D341Med (cell line): ENCODE results near the gene ATR.
"Not testable (repeated sequence)": the region's sequence is repeated elsewhere in the genome, so short reads cannot be mapped to it uniquely, and the experiment has no call there.

Source experiments
- DNase-seq: peaks from one replicate; pipeline ENCODE4 v3.0.0; 2012; ENCODE audit warnings: low spot score

The ATR gene

GRCh38 chr3:142578329-142579223 lies at the start of gene ATR:
TSS of gene ATR (minus strand) at chr3:142578733. CDS start at chr3:142578704, 29 bp downstream.
- peak; percentile 96 for DNase-seq

GRCh38 chr3:142626971-142627370 lies 48.4 kb upstream of the ATR start:
- DNase-seq = no peak

GRCh38 chr3:142625153-142625440 lies 46.6 kb upstream of the ATR start:
- DNase-seq = no peak

GRCh38 chr3:142624341-142625152 lies 46.0 kb upstream of the ATR start:
- DNase-seq = no peak

- DNase-seq = no peak
These were observed 44.7 kb upstream of the ATR start for GRCh38 chr3:142623194-142623593.

GRCh38 chr3:142622405-142622804 lies 43.9 kb upstream of the ATR start:
- no peak for DNase-seq

- no peak for DNase-seq
These were observed 40.5 kb upstream of the ATR start for GRCh38 chr3:142618917-142619461.

GRCh38 chr3:142615171-142615570 lies 36.6 kb upstream of the ATR start:
- no peak for DNase-seq

- DNase-seq = no peak
These were observed 35.6 kb upstream of the ATR start for GRCh38 chr3:142614059-142614626.

GRCh38 chr3:142613491-142613890 lies 35.0 kb upstream of the ATR start:
- no peak for DNase-seq

GRCh38 chr3:142611206-142611605 lies 32.7 kb upstream of the ATR start:
- DNase-seq = no peak

- DNase-seq = no peak
These were observed 30.6 kb upstream of the ATR start for GRCh38 chr3:142609136-142609535.

GRCh38 chr3:142608631-142609030 lies 30.1 kb upstream of the ATR start:
- DNase-seq = no peak

- DNase-seq = no peak
These were observed 26.4 kb upstream of the ATR start for GRCh38 chr3:142604940-142605339.

- DNase-seq = not testable (repeated sequence)
These were observed 24.8 kb upstream of the ATR start for GRCh38 chr3:142603386-142603705.

- no peak for DNase-seq
These were observed 24.3 kb upstream of the ATR start for GRCh38 chr3:142602619-142603385.

- DNase-seq = no peak
These were observed 23.2 kb upstream of the ATR start for GRCh38 chr3:142601713-142602112.

GRCh38 chr3:142597906-142598305 lies 19.4 kb upstream of the ATR start:
- no peak for DNase-seq

- DNase-seq = peak; percentile 35
These were observed 18.2 kb upstream of the ATR start for GRCh38 chr3:142596726-142597088.

GRCh38 chr3:142595951-142596725 lies 17.6 kb upstream of the ATR start, which contains the start of gene PLS1:
TSS of gene PLS1 (plus strand) at chr3:142596393. CDS start at chr3:142664238, 67,845 bp downstream.
- peak; percentile 98 for DNase-seq

- DNase-seq = no peak
These were observed 17.0 kb upstream of the ATR start for GRCh38 chr3:142595581-142595950.
